HepG2 (cell line): ENCODE measurements around the gene PTPN3. TPM values are rescaled to one million over a fixed set of nuclear protein-coding genes. Genes with fewer than 3 reads are reported as not detected.
A peak's percentile ranks its signal among the peaks of the same experiment; 100 is the strongest.

Experiments used
- ARNT ChIP-seq: fragments of 450-650 bp; IDR thresholded peaks from 2 replicates; pipeline ENCODE4 v1.6.1; 2017
- CREM ChIP-seq, 2 experiments: sonication (generic) in 1 of 2; formaldehyde crosslinking in 1 of 2; IDR thresholded peaks; 2 replicates each; pipeline versions ENCODE4 v1.4.0 to v1.6.1; 2016 to 2020; ENCODE audit warnings: antibody characterized with exemption in 1 of 2, mild to moderate bottlenecking in 1 of 2, missing genetic modification reagents in 1 of 2
- KAT7 ChIP-seq: IDR thresholded peaks from 2 replicates; pipeline ENCODE4 v1.6.1; 2018; ENCODE audit warnings: borderline replicate concordance, missing compliant biosample characterization
- KDM5B ChIP-seq: sonication (generic); formaldehyde crosslinking; IDR thresholded peaks from 2 replicates; pipeline ENCODE4 v1.4.0; 2020; ENCODE audit warnings: missing genetic modification reagents, mild to moderate bottlenecking, borderline replicate concordance
- MED8 ChIP-seq: sonication (generic); formaldehyde crosslinking; IDR thresholded peaks from 2 replicates; pipeline ENCODE4 v1.8.1; 2023; ENCODE audit warnings: mild to moderate bottlenecking, missing genetic modification reagents; ENCODE audit not compliant: insufficient replicate concordance
- TP53 ChIP-seq: sonication (generic); formaldehyde crosslinking; conservative IDR thresholded peaks from 2 replicates; pipeline ENCODE4 v1.4.0; 2020; ENCODE audit warnings: missing genetic modification reagents
- ZFP90 ChIP-seq: sonication (generic); formaldehyde crosslinking; IDR thresholded peaks from 2 replicates; pipeline ENCODE4 v1.8.0; 2022; ENCODE audit warnings: missing genetic modification reagents, mild to moderate bottlenecking, inconsistent platforms, borderline replicate concordance
- ZFY ChIP-seq: sonication (generic); formaldehyde crosslinking; IDR thresholded peaks from 2 replicates; pipeline ENCODE4 v1.4.0; 2020; ENCODE audit warnings: missing genetic modification reagents
- ZMYM2 ChIP-seq: sonication (generic); formaldehyde crosslinking; IDR thresholded peaks from 2 replicates; pipeline ENCODE4 v1.8.0; 2022; ENCODE audit warnings: mild to moderate bottlenecking, missing genetic modification reagents
- polyA plus RNA-seq, 8 experiments: library from polyadenylated mRNA; depleted of rRNA in 3 of 8; stranded (reverse) in 7 of 8; unstranded in 1 of 8; fragments of >200 nt; fragmentation: Illumina TruSeq in 4 of 8; extraction: Trizol in 4 of 8; gene quantifications; 2 replicates each; pipeline versions ENCODE4 v1.2.1 to v1.2.3, GENCODE V29; 2011 to 2016; ENCODE audit warnings: low read depth in 4 of 8, missing spikeins in 1 of 8, mixed read lengths in 1 of 8; ENCODE audit not compliant: insufficient read depth in 1 of 8
- total RNA-seq, 5 experiments: library from RNA; depleted of rRNA; stranded (reverse); fragments of >200 nt; fragmentation: Illumina TruSeq; extraction: Trizol; gene quantifications; 2 replicates each; pipeline ENCODE4 v1.2.3, GENCODE V29; 2016; ENCODE audit warnings: low read depth in 1 of 5
- TF ChIP-seq, protein P1 (sequence below): IDR thresholded peaks from 2 replicates; pipeline ENCODE4 v1.6.1; 2016; ENCODE audit warnings: low read depth, missing genetic modification reagents, missing compliant biosample characterization
- TF ChIP-seq, protein P2 (sequence below): sonication (generic); formaldehyde crosslinking; IDR thresholded peaks from 2 replicates; pipeline ENCODE4 v1.4.0; 2020; ENCODE audit warnings: missing genetic modification reagents
- TF ChIP-seq, protein P3 (sequence below): sonication (generic); formaldehyde crosslinking; IDR thresholded peaks from 2 replicates; pipeline ENCODE4 v1.4.0; 2020; ENCODE audit warnings: mild to moderate bottlenecking, missing genetic modification reagents, borderline replicate concordance

The PTPN3 gene
- total and polyA plus RNA-seq, 2 of the 13 experiments (the other 11 are each of a cell fraction or from before 2014, with no cell fraction given), result 5.6 to 20.5 TPM

DNA sequence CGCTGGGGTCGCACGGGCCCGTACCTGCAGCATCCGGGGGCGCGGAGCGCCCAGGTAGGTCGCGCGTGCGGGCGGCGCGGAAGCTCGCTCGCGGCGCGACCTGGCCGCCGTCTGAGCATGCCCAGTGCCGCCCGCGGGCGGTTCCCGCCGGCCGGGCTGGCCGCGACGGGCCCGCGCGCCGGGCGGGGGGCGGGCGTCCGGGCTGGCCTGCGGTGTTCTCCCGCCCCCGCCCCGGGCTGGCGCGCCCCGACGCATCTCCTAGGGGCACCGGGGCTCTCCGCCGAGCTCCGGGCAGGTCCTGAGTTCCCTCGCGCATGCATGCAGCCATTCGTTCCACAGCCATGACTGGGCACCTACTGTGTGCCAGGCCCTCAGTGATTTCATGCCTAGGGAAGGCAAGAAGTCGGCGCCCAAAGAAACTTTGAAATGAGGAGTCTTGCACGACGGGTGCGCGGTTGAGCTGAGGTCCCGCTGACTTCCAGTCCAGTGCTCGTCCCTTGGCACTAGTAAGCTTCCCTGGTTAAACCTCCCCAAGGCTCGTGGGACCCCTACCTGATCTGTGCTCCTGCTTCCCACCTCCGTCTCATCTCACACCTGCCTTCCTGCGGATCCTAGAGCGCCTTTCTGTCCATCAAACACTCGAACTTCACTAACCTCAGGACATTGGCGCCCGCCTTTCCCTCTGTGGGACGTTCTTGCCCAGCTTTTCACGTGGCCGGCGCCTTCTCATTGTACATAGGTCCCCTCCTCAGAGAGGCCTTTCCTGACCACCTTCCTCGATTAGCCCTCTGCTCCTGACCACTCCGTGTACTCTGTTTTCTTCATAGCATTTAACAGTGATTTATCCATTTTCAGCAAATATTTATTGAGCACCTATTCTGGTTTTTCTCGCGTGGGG lies at the start of gene PTPN3 (continued):
- TF ChIP-seq, protein P1, sequence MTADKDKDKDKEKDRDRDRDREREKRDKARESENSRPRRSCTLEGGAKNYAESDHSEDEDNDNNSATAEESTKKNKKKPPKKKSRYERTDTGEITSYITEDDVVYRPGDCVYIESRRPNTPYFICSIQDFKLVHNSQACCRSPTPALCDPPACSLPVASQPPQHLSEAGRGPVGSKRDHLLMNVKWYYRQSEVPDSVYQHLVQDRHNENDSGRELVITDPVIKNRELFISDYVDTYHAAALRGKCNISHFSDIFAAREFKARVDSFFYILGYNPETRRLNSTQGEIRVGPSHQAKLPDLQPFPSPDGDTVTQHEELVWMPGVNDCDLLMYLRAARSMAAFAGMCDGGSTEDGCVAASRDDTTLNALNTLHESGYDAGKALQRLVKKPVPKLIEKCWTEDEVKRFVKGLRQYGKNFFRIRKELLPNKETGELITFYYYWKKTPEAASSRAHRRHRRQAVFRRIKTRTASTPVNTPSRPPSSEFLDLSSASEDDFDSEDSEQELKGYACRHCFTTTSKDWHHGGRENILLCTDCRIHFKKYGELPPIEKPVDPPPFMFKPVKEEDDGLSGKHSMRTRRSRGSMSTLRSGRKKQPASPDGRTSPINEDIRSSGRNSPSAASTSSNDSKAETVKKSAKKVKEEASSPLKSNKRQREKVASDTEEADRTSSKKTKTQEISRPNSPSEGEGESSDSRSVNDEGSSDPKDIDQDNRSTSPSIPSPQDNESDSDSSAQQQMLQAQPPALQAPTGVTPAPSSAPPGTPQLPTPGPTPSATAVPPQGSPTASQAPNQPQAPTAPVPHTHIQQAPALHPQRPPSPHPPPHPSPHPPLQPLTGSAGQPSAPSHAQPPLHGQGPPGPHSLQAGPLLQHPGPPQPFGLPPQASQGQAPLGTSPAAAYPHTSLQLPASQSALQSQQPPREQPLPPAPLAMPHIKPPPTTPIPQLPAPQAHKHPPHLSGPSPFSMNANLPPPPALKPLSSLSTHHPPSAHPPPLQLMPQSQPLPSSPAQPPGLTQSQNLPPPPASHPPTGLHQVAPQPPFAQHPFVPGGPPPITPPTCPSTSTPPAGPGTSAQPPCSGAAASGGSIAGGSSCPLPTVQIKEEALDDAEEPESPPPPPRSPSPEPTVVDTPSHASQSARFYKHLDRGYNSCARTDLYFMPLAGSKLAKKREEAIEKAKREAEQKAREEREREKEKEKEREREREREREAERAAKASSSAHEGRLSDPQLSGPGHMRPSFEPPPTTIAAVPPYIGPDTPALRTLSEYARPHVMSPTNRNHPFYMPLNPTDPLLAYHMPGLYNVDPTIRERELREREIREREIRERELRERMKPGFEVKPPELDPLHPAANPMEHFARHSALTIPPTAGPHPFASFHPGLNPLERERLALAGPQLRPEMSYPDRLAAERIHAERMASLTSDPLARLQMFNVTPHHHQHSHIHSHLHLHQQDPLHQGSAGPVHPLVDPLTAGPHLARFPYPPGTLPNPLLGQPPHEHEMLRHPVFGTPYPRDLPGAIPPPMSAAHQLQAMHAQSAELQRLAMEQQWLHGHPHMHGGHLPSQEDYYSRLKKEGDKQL (CRISPR knock-in tag), result no peak
- TF ChIP-seq ZFP90 (CRISPR knock-in tag), result no peak
- TF ChIP-seq KDM5B (CRISPR knock-in tag), result 0 out of 2 replicates have a peak, but pooled peaks have one; percentile 32
- TF ChIP-seq ARNT, result no peak
- 0 out of 2 replicates have a peak, but pooled peaks have one; percentile 24 for TF ChIP-seq ZMYM2
- no peak for TF ChIP-seq MED8 (CRISPR knock-in tag)
- TF ChIP-seq TP53, result 0 out of 2 replicates have a peak, but pooled peaks have one; percentile 27
- TF ChIP-seq, protein P2, sequence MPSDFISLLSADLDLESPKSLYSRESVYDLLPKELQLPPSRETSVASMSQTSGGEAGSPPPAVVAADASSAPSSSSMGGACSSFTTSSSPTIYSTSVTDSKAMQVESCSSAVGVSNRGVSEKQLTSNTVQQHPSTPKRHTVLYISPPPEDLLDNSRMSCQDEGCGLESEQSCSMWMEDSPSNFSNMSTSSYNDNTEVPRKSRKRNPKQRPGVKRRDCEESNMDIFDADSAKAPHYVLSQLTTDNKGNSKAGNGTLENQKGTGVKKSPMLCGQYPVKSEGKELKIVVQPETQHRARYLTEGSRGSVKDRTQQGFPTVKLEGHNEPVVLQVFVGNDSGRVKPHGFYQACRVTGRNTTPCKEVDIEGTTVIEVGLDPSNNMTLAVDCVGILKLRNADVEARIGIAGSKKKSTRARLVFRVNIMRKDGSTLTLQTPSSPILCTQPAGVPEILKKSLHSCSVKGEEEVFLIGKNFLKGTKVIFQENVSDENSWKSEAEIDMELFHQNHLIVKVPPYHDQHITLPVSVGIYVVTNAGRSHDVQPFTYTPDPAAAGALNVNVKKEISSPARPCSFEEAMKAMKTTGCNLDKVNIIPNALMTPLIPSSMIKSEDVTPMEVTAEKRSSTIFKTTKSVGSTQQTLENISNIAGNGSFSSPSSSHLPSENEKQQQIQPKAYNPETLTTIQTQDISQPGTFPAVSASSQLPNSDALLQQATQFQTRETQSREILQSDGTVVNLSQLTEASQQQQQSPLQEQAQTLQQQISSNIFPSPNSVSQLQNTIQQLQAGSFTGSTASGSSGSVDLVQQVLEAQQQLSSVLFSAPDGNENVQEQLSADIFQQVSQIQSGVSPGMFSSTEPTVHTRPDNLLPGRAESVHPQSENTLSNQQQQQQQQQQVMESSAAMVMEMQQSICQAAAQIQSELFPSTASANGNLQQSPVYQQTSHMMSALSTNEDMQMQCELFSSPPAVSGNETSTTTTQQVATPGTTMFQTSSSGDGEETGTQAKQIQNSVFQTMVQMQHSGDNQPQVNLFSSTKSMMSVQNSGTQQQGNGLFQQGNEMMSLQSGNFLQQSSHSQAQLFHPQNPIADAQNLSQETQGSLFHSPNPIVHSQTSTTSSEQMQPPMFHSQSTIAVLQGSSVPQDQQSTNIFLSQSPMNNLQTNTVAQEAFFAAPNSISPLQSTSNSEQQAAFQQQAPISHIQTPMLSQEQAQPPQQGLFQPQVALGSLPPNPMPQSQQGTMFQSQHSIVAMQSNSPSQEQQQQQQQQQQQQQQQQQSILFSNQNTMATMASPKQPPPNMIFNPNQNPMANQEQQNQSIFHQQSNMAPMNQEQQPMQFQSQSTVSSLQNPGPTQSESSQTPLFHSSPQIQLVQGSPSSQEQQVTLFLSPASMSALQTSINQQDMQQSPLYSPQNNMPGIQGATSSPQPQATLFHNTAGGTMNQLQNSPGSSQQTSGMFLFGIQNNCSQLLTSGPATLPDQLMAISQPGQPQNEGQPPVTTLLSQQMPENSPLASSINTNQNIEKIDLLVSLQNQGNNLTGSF, result 0 out of 2 replicates have a peak, but pooled peaks have one; percentile 27
- TF ChIP-seq KAT7, result 0 out of 2 replicates have a peak, but pooled peaks have one; percentile 30
- peak; percentile 28; the same call in 1 of the 2 replicates for TF ChIP-seq ZFY (CRISPR knock-in tag)
- no peak for TF ChIP-seq CREM (IDR thresholded peaks at IDR 0.05)
- TF ChIP-seq CREM (CRISPR knock-in tag; IDR thresholded peaks at IDR 0.05), result no peak
- TF ChIP-seq, protein P3, sequence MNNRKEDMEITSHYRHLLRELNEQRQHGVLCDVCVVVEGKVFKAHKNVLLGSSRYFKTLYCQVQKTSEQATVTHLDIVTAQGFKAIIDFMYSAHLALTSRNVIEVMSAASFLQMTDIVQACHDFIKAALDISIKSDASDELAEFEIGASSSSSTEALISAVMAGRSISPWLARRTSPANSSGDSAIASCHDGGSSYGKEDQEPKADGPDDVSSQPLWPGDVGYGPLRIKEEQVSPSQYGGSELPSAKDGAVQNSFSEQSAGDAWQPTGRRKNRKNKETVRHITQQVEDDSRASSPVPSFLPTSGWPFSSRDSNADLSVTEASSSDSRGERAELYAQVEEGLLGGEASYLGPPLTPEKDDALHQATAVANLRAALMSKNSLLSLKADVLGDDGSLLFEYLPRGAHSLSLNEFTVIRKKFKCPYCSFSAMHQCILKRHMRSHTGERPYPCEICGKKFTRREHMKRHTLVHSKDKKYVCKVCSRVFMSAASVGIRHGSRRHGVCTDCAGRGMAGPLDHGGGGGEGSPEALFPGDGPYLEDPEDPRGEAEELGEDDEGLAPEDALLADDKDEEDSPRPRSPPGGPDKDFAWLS, result no peak
